ENCODE results near the gene FBXW12. TPM values are rescaled to one million over a fixed set of nuclear protein-coding genes. Genes with fewer than 3 reads are reported as not detected.

Gene FBXW12
- total and polyA plus RNA-seq, 2 experiments from 2014 or later, result not detected

DNA sequence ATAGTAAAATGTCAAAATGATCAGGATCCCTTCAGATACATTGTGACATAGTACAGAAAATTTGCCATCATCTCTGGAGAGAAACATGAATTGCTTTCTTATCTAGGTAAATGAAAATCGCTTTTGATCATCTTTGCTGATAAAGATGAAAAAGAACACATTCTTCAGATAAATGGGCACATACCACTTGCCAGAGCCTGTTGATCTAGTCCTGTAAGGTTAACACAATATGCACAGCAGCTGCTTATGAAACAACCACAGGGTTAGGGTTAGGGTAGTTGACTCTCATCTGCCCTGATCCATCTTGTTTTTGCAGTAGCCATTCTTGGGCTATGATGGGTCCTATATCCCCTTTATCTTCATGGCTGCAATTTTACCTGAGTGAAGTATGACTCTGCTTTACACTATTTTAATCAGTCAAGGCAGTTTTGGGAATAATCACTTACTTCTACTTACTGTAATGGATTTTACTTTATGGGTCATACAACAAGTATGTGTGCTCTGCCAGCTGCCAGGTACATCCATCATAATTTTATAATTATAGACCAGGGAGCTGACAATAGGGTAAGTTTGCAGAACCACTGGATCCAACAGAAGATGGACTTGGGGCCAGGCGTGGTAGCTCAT, 26.0 kb upstream of the FBXW12 start:
- no peaks in the 10 kb centered on the region for H3K36me3 ChIP-seq (replicated peaks; ENCODE audit: insufficient read depth, low read depth)
- no peaks in the 10 kb centered on the region for H3K27me3 ChIP-seq
- H3K4me3 ChIP-seq, result no peak overlapping the region
- H3K9me3 ChIP-seq (ENCODE audit: low read depth), result no peaks in the 10 kb centered on the region
- TF ChIP-seq, protein P1, sequence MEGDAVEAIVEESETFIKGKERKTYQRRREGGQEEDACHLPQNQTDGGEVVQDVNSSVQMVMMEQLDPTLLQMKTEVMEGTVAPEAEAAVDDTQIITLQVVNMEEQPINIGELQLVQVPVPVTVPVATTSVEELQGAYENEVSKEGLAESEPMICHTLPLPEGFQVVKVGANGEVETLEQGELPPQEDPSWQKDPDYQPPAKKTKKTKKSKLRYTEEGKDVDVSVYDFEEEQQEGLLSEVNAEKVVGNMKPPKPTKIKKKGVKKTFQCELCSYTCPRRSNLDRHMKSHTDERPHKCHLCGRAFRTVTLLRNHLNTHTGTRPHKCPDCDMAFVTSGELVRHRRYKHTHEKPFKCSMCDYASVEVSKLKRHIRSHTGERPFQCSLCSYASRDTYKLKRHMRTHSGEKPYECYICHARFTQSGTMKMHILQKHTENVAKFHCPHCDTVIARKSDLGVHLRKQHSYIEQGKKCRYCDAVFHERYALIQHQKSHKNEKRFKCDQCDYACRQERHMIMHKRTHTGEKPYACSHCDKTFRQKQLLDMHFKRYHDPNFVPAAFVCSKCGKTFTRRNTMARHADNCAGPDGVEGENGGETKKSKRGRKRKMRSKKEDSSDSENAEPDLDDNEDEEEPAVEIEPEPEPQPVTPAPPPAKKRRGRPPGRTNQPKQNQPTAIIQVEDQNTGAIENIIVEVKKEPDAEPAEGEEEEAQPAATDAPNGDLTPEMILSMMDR (IDR thresholded peaks at IDR 0.05; ENCODE audit: poor library complexity), result no peak
- TF ChIP-seq EZH2phosphoT487 (IDR thresholded peaks at IDR 0.05; ENCODE audit: low read depth, severe bottlenecking, unreplicated experiment) (no peak), EZH2 (IDR thresholded peaks at IDR 0.05; ENCODE audit: borderline replicate concordance) (no peak)
- H3K9me2 ChIP-seq (replicated peaks; ENCODE audit: insufficient read depth), result no peaks in the 10 kb centered on the region
- no peak for DNase-seq (ENCODE audit: low spot score)
- no peak overlapping the region for H2AFZ ChIP-seq
- no peaks in the 10 kb centered on the region for H3K79me2 ChIP-seq
- H3K4me1 ChIP-seq (ENCODE audit: insufficient read depth), result no peaks in the 10 kb centered on the region
- no peaks in the 10 kb centered on the region for H4K20me1 ChIP-seq (ENCODE audit: insufficient read depth, poor library complexity, severe bottlenecking)
- H3K27ac ChIP-seq, result no peak overlapping the region
- WGBS (ENCODE audit: low lambda C conversion rate, missing lambda C conversion rate), result 65% methylated on average over 2 of the region's 2 CpGs
- no peak overlapping the region for H3K4me2 ChIP-seq

DNA sequence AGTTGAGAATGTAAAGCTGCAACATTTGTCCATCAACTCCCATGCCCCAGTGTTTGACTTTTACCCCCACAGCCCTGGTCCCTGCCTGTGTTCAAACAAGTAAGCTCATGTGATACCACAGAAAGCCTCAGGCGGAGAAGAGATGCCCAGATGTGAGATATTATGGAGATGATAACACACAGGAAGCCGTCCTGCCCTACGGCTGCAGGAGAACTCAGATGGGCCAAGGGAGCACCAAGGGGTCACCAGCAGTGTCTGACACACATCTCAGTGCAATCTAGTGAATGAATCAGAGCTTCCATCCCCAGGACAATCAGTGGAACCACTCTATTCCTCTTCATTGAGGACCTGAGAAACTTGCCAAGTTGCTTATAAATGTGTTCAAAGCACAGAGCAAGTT, 24.5 kb upstream of the FBXW12 start:
- Histone ChIP-seq H2AFZ (no peak overlapping the region), H4K20me1 (ENCODE audit: insufficient read depth, poor library complexity, severe bottlenecking) (no peaks in the 10 kb centered on the region), H3K79me2 (no peaks in the 10 kb centered on the region), H3K4me2 (no peak overlapping the region), H3K27me3 (no peaks in the 10 kb centered on the region), H3K36me3 (replicated peaks; ENCODE audit: insufficient read depth, low read depth) (no peaks in the 10 kb centered on the region), H3K4me1 (ENCODE audit: insufficient read depth) (no peaks in the 10 kb centered on the region), H3K9me3 (ENCODE audit: low read depth) (no peaks in the 10 kb centered on the region), H3K27ac (no peak overlapping the region), H3K9me2 (replicated peaks; ENCODE audit: insufficient read depth) (no peaks in the 10 kb centered on the region), H3K4me3 (no peak overlapping the region)
- 57% methylated on average over 3 of the region's 3 CpGs for WGBS (ENCODE audit: low lambda C conversion rate, missing lambda C conversion rate)
- TF ChIP-seq, protein P1 (IDR thresholded peaks at IDR 0.05; ENCODE audit: poor library complexity), result no peak
- TF ChIP-seq EZH2 (IDR thresholded peaks at IDR 0.05; ENCODE audit: borderline replicate concordance), result no peak
- no peak for TF ChIP-seq EZH2phosphoT487 (IDR thresholded peaks at IDR 0.05; ENCODE audit: low read depth, severe bottlenecking, unreplicated experiment)
- no peak for DNase-seq (ENCODE audit: low spot score)

- no peaks in the 10 kb centered on the region for H3K36me3 ChIP-seq (replicated peaks; ENCODE audit: insufficient read depth, low read depth)
- DNase-seq (ENCODE audit: low spot score), result no peak
- H4K20me1 ChIP-seq (ENCODE audit: insufficient read depth, poor library complexity, severe bottlenecking), result no peaks in the 10 kb centered on the region
- peaks cover 3% of the 10 kb centered on the region for H3K4me1 ChIP-seq (ENCODE audit: insufficient read depth)
- H3K4me2 ChIP-seq, result no peak overlapping the region
- H3K9me2 ChIP-seq (replicated peaks; ENCODE audit: insufficient read depth), result no peaks in the 10 kb centered on the region
- WGBS (ENCODE audit: low lambda C conversion rate, missing lambda C conversion rate), result 87% methylated on average over 6 of the region's 6 CpGs
- no peak overlapping the region for H3K4me3 ChIP-seq
- no peaks in the 10 kb centered on the region for H3K79me2 ChIP-seq
- H2AFZ ChIP-seq, result no peak overlapping the region
- H3K9me3 ChIP-seq (ENCODE audit: low read depth), result no peaks in the 10 kb centered on the region
- H3K27ac ChIP-seq, result no peak overlapping the region
- TF ChIP-seq EZH2phosphoT487 (IDR thresholded peaks at IDR 0.05; ENCODE audit: low read depth, severe bottlenecking, unreplicated experiment) (no peak), EZH2 (IDR thresholded peaks at IDR 0.05; ENCODE audit: borderline replicate concordance) (no peak)
- TF ChIP-seq, protein P1 (IDR thresholded peaks at IDR 0.05; ENCODE audit: poor library complexity), result no peak
- no peaks in the 10 kb centered on the region for H3K27me3 ChIP-seq
These were observed 19.5 kb upstream of the FBXW12 start for GRCh38 chr3:48352546-48352945.
